Measurements from ENCODE around the gene ITLN2. TPM values are rescaled to one million over a fixed set of nuclear protein-coding genes. Genes with fewer than 3 reads are reported as not detected.
"Not testable (repeated sequence)": the region's sequence is repeated elsewhere in the genome, so short reads cannot be mapped to it uniquely, and the experiment has no call there.

The ITLN2 gene
- polyA plus RNA-seq, 1 donor (not counting 4 experiments of a cell fraction or from before 2014, with no cell fraction given): 0.22 TPM

DNA sequence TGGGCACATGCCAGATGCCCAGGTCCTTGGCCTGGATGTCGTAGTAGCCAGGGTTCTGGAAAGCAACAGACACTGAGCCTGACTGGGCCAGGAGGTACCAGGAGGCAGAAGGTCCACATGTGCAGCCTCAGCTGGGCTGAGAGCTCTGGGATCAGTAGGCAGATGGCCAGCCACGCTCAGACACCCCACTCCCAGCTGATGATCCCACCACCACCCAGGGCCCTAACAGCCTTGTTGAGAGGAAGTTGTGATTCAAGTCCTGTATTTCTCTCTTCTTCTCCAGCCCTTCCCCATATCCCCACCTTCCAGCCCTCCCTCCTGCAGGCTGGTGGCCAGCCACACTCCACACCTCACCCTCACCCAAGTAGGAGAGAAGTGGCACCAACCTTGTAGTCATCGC, 4.0 kb downstream of the ITLN2 start:
- no peaks in the 10 kb centered on the region for H3K79me2 ChIP-seq (ENCODE audit: control insufficient read depth, insufficient read depth, low read length)
- H3K4me3 ChIP-seq (ENCODE audit: control insufficient read depth in 2 of 3, extremely low read depth in 1 of 3, insufficient read depth in 2 of 3, low read depth in 1 of 3, low read length in 3 of 3): no peak overlapping the region
- H3K27ac ChIP-seq (ENCODE audit: control insufficient read depth, insufficient read depth, low read length): no peak overlapping the region
- no peak overlapping the region for H3K9ac ChIP-seq (ENCODE audit: control insufficient read depth, extremely low read depth, insufficient read depth, low read length)
- no peaks in the 10 kb centered on the region for H3K27me3 ChIP-seq (ENCODE audit: control insufficient read depth, extremely low read depth, insufficient read depth, low read length)
- no peak for DNase-seq (ENCODE audit: low read depth, low spot score)
- H3K4me2 ChIP-seq (ENCODE audit: control insufficient read depth, extremely low read depth, insufficient read depth, low read depth, low read length): no peak overlapping the region
- no peaks in the 10 kb centered on the region for H3K9me1 ChIP-seq (ENCODE audit: control insufficient read depth, extremely low read depth, insufficient read depth, low read length)
- TF ChIP-seq, protein P1, sequence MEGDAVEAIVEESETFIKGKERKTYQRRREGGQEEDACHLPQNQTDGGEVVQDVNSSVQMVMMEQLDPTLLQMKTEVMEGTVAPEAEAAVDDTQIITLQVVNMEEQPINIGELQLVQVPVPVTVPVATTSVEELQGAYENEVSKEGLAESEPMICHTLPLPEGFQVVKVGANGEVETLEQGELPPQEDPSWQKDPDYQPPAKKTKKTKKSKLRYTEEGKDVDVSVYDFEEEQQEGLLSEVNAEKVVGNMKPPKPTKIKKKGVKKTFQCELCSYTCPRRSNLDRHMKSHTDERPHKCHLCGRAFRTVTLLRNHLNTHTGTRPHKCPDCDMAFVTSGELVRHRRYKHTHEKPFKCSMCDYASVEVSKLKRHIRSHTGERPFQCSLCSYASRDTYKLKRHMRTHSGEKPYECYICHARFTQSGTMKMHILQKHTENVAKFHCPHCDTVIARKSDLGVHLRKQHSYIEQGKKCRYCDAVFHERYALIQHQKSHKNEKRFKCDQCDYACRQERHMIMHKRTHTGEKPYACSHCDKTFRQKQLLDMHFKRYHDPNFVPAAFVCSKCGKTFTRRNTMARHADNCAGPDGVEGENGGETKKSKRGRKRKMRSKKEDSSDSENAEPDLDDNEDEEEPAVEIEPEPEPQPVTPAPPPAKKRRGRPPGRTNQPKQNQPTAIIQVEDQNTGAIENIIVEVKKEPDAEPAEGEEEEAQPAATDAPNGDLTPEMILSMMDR (optimal IDR thresholded peaks at IDR 0.05 in 1 of 3, IDR thresholded peaks at IDR 0.05 in 1 of 3, conservative IDR thresholded peaks at IDR 0.05 in 1 of 3; ENCODE audit: extremely low read depth in 1 of 3, insufficient read depth in 2 of 3, low read length in 3 of 3): no peak
- no peak for TF ChIP-seq EZH2 (IDR thresholded peaks at IDR 0.05; ENCODE audit: low read length)
- peaks cover 33% of the 10 kb centered on the region for H3K4me1 ChIP-seq (ENCODE audit: control insufficient read depth, extremely low read depth, insufficient read depth, low read length)
- dilution Hi-C loops (cut with MboI; ENCODE audit: extremely low pct_ligation_motif_present, low sequenced_read_pairs): no loop called here
- H4K20me1 ChIP-seq (ENCODE audit: control insufficient read depth, extremely low read depth, insufficient read depth, low read length): no peaks in the 10 kb centered on the region
- H3K9me3 ChIP-seq (ENCODE audit: control insufficient read depth, low read depth, low read length): no peaks in the 10 kb centered on the region
- no peaks in the 10 kb centered on the region for H3K36me3 ChIP-seq (ENCODE audit: control insufficient read depth in 2 of 2, extremely low read depth in 1 of 2, insufficient read depth in 2 of 2, low read length in 2 of 2)
- no peak overlapping the region for H2AFZ ChIP-seq (ENCODE audit: control insufficient read depth, low read length)
- FAIRE-seq: no peak

DNA sequence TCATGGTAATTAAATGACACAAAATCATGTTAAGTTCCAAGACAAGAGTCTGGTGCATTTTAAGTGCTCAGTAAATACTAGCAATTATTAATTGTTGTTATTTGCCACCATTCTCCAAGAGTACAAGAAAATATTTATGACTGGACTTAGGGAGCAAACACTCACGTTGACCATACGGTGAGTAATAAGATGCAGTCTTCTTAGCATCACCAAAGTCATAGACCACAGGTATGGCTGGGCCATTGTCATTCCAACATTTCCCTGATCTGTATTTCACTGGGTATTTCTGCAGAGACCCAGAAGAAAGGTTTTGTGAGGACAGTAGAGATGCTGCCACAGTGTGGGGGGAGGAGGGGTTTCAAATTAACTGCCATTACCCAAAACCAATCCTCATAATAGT, 4.7 kb downstream of the ITLN2 start:
- H3K36me3 ChIP-seq (ENCODE audit: control insufficient read depth in 2 of 2, extremely low read depth in 1 of 2, insufficient read depth in 2 of 2, low read length in 2 of 2): no peaks in the 10 kb centered on the region
- dilution Hi-C loops (cut with MboI; ENCODE audit: extremely low pct_ligation_motif_present, low sequenced_read_pairs): no loop called here
- no peak overlapping the region for H3K4me2 ChIP-seq (ENCODE audit: control insufficient read depth, extremely low read depth, insufficient read depth, low read depth, low read length)
- no peak overlapping the region for H3K4me3 ChIP-seq (ENCODE audit: control insufficient read depth in 2 of 3, extremely low read depth in 1 of 3, insufficient read depth in 2 of 3, low read depth in 1 of 3, low read length in 3 of 3)
- no peak overlapping the region for H3K9ac ChIP-seq (ENCODE audit: control insufficient read depth, extremely low read depth, insufficient read depth, low read length)
- TF ChIP-seq, protein P1 (optimal IDR thresholded peaks at IDR 0.05 in 1 of 3, IDR thresholded peaks at IDR 0.05 in 1 of 3, conservative IDR thresholded peaks at IDR 0.05 in 1 of 3; ENCODE audit: extremely low read depth in 1 of 3, insufficient read depth in 2 of 3, low read length in 3 of 3): no peak
- TF ChIP-seq EZH2 (IDR thresholded peaks at IDR 0.05; ENCODE audit: low read length): no peak
- no peak overlapping the region for H3K27ac ChIP-seq (ENCODE audit: control insufficient read depth, insufficient read depth, low read length)
- no peak for FAIRE-seq
- peaks cover 33% of the 10 kb centered on the region for H3K4me1 ChIP-seq (ENCODE audit: control insufficient read depth, extremely low read depth, insufficient read depth, low read length)
- H3K27me3 ChIP-seq (ENCODE audit: control insufficient read depth, extremely low read depth, insufficient read depth, low read length): no peaks in the 10 kb centered on the region
- DNase-seq (ENCODE audit: low read depth, low spot score): no peak
- H3K9me1 ChIP-seq (ENCODE audit: control insufficient read depth, extremely low read depth, insufficient read depth, low read length): no peaks in the 10 kb centered on the region
- no peaks in the 10 kb centered on the region for H3K9me3 ChIP-seq (ENCODE audit: control insufficient read depth, low read depth, low read length)
- no peaks in the 10 kb centered on the region for H3K79me2 ChIP-seq (ENCODE audit: control insufficient read depth, insufficient read depth, low read length)
- no peaks in the 10 kb centered on the region for H4K20me1 ChIP-seq (ENCODE audit: control insufficient read depth, extremely low read depth, insufficient read depth, low read length)
- no peak overlapping the region for H2AFZ ChIP-seq (ENCODE audit: control insufficient read depth, low read length)

DNA sequence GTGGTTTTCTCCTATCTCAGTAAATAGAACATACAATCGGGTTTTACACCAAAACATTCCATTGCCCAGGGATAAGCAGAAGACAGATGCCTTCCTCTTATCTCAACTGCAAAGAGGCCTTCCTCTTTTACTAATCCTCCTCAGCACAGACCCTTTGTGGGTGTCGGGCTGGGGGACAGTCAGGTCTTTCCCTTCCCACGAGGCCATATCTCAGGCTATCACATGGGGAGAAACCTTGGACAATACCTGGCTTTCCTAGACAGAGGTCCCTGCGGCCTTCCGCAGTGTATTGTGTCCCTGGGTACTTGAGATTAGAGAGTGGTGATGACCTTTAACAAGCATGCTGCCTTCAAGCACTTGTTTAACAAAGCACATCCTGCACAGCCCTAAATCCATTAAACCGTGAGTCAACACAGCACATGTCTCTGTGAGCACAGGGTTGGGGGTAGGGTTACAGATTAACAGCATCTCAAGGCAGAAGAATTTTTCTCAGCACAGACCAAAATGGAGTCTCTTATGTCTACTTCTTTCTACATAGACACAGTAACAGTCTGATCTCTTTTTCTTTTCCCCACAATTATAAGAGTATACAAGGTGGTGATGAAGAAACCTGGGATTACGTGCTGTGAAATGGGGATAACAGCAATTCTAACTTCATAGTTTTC, 5.3 kb downstream of the ITLN2 start:
- H2AFZ ChIP-seq (ENCODE audit: control insufficient read depth, low read length); DNase-seq (ENCODE audit: low read depth, low spot score): not testable (repeated sequence)

More for the DNA sequence above, 5.3 kb downstream of the ITLN2 start:
- H3K36me3 ChIP-seq (ENCODE audit: control insufficient read depth in 2 of 2, extremely low read depth in 1 of 2, insufficient read depth in 2 of 2, low read length in 2 of 2); FAIRE-seq; H3K9ac ChIP-seq (ENCODE audit: control insufficient read depth, extremely low read depth, insufficient read depth, low read length); H3K27me3 ChIP-seq (ENCODE audit: control insufficient read depth, extremely low read depth, insufficient read depth, low read length); H3K27ac ChIP-seq (ENCODE audit: control insufficient read depth, insufficient read depth, low read length); H3K79me2 ChIP-seq (ENCODE audit: control insufficient read depth, insufficient read depth, low read length); H4K20me1 ChIP-seq (ENCODE audit: control insufficient read depth, extremely low read depth, insufficient read depth, low read length); H3K4me3 ChIP-seq (ENCODE audit: control insufficient read depth in 2 of 3, extremely low read depth in 1 of 3, insufficient read depth in 2 of 3, low read depth in 1 of 3, low read length in 3 of 3); dilution Hi-C loops (cut with MboI; ENCODE audit: extremely low pct_ligation_motif_present, low sequenced_read_pairs); H3K9me1 ChIP-seq (ENCODE audit: control insufficient read depth, extremely low read depth, insufficient read depth, low read length); H3K4me2 ChIP-seq (ENCODE audit: control insufficient read depth, extremely low read depth, insufficient read depth, low read depth, low read length); H3K9me3 ChIP-seq (ENCODE audit: control insufficient read depth, low read depth, low read length): not testable (repeated sequence)
- H3K4me1 ChIP-seq (ENCODE audit: control insufficient read depth, extremely low read depth, insufficient read depth, low read length): peaks cover 33% of the 10 kb centered on the region

Data from keratinocyte (primary cell).